Thoracic aorta (tissue), 2 donors: ENCODE data around the gene FRMPD4. TPM values are rescaled to one million over a fixed set of nuclear protein-coding genes. Genes with fewer than 3 reads are reported as not detected.

ENCODE experiments used
- ATAC-seq: fragments of 150-250 bp; one replicate; pipeline ENCODE4 v1.8.0; 2017; ENCODE audit warnings: low read depth; ENCODE audit not compliant: insufficient number of reproducible peaks, low FRiP score
- DNase-seq: peaks from one replicate; pipeline ENCODE4 v3.0.0-alpha.2; 2020; ENCODE audit warnings: low spot score
- H3K27ac ChIP-seq, 2 donors: fragments of 200-600 bp; sonication (generic); 1 replicate in 1 of 2; 2 replicates in 1 of 2; pipeline ENCODE4 v1.5.1; 2016; ENCODE audit warnings: mild to moderate bottlenecking in 2 of 2, moderate library complexity in 2 of 2
- H3K27me3 ChIP-seq: fragments of 200-600 bp; sonication (generic); replicated peaks from 2 replicates; pipeline ENCODE4 v1.6.0; 2016; ENCODE audit warnings: mild to moderate bottlenecking; ENCODE audit not compliant: insufficient read depth
- H3K36me3 ChIP-seq: fragments of 200-600 bp; sonication (generic); one replicate; pipeline ENCODE4 v1.5.1; 2016
- H3K4me1 ChIP-seq, 2 donors: fragments of 200-600 bp; sonication (generic); 1 replicate in 1 of 2; 2 replicates in 1 of 2; pipeline versions ENCODE4 v1.5.1 to v1.6.0; 2016; ENCODE audit warnings: low read depth in 2 of 2, mild to moderate bottlenecking in 1 of 2; ENCODE audit not compliant: control insufficient read depth in 1 of 2
- H3K4me3 ChIP-seq: fragments of 200-600 bp; sonication (generic); 2 replicates; pipeline ENCODE4 v1.5.1; 2016; ENCODE audit warnings: mild to moderate bottlenecking
- H3K9me3 ChIP-seq: fragments of 200-600 bp; sonication (generic); 2 replicates; pipeline ENCODE4 v1.5.1; 2016
- total RNA-seq, 2 donors: library from RNA; depleted of rRNA; stranded (reverse); fragments of >200 nt; gene quantifications; one replicate each; pipeline versions ENCODE4 v1.1.0 to v1.2.3, GENCODE V29; 2016
- TF ChIP-seq, protein P1 (sequence below): fragments of 200-600 bp; sonication (generic); IDR thresholded peaks from one replicate; pipeline ENCODE4 v1.5.1; 2019; ENCODE audit warnings: antibody characterized with exemption

The FRMPD4 gene
- total RNA-seq, 2 donors from 2014 or later, result not detected

DNA sequence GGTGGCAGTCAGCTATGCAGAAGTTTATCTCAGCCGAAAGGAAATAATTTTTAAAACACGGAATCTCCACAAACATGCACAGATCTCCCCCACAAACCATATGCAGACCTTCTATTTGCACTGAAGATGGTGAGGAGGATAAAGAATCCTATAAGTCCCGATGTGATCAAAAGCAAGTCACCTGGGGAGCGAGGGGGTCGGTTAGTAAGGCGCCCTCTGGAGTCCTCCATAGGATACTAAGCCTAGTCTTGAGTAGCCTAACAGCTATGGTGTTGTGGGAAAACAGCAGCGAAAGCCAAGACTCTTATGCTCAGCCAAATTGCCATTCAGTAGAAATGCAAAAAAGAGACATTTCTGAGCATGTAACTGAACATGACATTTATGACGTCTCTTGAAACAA lies 210.9 kb downstream of the FRMPD4 start:
- Histone ChIP-seq H3K4me3 (no peak overlapping the region), H3K36me3 (no peaks in the 10 kb centered on the region), H3K27ac (no peak overlapping the region), H3K27me3 (no peaks in the 10 kb centered on the region), H3K9me3 (no peaks in the 10 kb centered on the region), H3K4me1 (no peaks in the 10 kb centered on the region)
- no peak for DNase-seq
- TF ChIP-seq, protein P1, sequence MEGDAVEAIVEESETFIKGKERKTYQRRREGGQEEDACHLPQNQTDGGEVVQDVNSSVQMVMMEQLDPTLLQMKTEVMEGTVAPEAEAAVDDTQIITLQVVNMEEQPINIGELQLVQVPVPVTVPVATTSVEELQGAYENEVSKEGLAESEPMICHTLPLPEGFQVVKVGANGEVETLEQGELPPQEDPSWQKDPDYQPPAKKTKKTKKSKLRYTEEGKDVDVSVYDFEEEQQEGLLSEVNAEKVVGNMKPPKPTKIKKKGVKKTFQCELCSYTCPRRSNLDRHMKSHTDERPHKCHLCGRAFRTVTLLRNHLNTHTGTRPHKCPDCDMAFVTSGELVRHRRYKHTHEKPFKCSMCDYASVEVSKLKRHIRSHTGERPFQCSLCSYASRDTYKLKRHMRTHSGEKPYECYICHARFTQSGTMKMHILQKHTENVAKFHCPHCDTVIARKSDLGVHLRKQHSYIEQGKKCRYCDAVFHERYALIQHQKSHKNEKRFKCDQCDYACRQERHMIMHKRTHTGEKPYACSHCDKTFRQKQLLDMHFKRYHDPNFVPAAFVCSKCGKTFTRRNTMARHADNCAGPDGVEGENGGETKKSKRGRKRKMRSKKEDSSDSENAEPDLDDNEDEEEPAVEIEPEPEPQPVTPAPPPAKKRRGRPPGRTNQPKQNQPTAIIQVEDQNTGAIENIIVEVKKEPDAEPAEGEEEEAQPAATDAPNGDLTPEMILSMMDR, result no peak
- no peak for ATAC-seq

DNA sequence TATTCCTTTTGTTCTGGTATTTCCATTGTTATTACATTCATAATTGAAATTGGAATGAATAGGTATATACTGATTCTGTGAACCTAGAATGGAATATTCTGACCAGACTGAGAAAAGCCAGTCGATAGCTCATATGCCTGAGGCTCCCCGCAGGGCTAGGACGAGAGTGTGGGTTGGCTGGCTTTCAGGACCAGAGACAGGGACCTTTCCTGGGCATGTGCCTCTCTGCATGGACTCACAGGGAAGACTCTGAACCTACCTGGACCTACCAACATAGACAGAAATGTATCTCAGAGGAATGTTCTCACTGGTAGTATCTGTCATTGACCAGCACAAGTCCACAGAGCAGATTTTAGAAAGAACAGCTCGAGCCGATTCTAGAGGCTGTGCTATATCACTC lies 214.6 kb downstream of the FRMPD4 start:
- no peak for DNase-seq
- Histone ChIP-seq H3K4me1 (no peaks in the 10 kb centered on the region), H3K27me3 (no peaks in the 10 kb centered on the region), H3K36me3 (no peaks in the 10 kb centered on the region), H3K9me3 (no peaks in the 10 kb centered on the region), H3K27ac (no peak overlapping the region), H3K4me3 (no peak overlapping the region)
- TF ChIP-seq, protein P1, result no peak
- no peak for ATAC-seq

DNA sequence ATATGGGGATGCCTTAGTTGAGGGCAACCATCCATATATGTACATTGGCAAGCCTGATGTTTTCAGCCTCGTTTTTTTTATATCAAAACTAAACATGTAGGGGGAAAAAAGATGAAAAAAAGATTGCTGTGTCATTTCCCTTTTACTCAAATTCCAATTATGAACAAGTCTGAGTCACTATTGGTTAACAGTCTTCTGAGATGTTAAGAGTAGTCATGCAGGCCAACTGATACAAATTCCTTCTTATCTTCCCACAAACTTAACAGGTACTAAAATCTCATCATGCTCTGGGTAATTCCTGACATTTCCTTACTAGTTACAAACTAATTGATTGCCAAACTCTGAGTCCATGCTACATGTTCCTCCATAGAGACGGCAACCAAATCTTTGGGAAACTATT lies 222.1 kb downstream of the FRMPD4 start:
- no peaks in the 10 kb centered on the region for H3K36me3 ChIP-seq
- no peak overlapping the region for H3K27ac ChIP-seq
- TF ChIP-seq, protein P1, result no peak
- DNase-seq, result no peak
- no peak for ATAC-seq
- H3K9me3 ChIP-seq, result no peaks in the 10 kb centered on the region
- no peaks in the 10 kb centered on the region for H3K4me1 ChIP-seq
- H3K4me3 ChIP-seq, result no peak overlapping the region
- no peaks in the 10 kb centered on the region for H3K27me3 ChIP-seq

DNA sequence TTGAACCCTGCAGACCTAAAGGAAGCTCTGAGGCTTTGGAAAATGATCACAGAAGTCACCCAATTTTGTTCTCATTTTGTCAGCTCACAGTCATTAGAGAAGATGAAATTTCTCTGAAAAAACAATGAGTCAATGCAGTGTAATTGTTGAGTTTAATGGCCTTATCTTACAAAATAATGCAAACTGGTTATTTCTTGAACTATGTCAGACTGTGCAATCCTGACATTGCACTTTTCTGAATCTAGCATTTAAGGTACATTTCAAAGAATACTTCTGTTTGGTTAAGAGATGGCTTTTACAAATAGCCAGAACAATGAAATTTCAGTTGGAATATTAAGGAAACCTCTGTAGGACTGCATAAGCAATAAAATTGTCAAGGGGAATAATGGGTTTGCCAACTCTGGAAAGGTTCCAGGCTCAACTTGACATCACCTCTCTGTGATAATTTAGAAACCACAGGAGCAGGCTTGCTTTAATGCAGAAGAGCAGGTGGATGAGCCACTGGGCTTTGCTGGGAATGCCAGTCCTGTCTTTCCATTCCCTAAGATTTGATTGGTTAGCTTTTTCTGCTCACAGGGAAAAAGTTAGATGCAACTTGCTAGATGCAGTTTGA lies 222.8 kb downstream of the FRMPD4 start:
- Histone ChIP-seq H3K36me3 (no peaks in the 10 kb centered on the region), H3K9me3 (no peaks in the 10 kb centered on the region), H3K4me3 (no peak overlapping the region), H3K27me3 (no peaks in the 10 kb centered on the region), H3K4me1 (no peaks in the 10 kb centered on the region), H3K27ac (no peak overlapping the region)
- DNase-seq (no peak), ATAC-seq (no peak)
- TF ChIP-seq, protein P1, result no peak

DNA sequence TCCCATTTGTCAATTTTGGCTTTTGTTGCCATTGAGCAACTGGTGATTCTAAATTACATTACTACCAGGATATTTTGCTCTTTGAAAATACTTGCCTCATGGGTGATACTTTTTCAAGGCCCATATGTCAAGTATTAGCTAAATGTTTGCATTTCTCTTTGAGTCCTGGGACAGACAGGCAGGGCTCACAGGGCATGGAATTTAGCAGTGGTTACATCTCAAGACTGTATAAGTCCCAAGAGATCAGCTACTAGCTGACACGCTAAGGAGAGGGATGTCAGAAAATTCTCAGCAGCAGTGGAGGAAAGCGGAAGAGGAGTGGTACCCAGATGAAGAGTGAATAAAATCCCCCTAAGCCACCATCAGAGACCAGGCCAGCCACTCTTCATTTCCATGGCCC lies 224.9 kb downstream of the FRMPD4 start:
- TF ChIP-seq, protein P1, result no peak
- Histone ChIP-seq H3K27me3 (no peaks in the 10 kb centered on the region), H3K4me1 (no peaks in the 10 kb centered on the region), H3K4me3 (no peak overlapping the region), H3K27ac (no peak overlapping the region), H3K9me3 (no peaks in the 10 kb centered on the region), H3K36me3 (no peaks in the 10 kb centered on the region)
- DNase-seq (no peak), ATAC-seq (no peak)
